Mucosa of rectum (tissue), 2 donors: ENCODE data around the gene CD22.

Source experiments
- H3K27ac ChIP-seq, 2 donors: one replicate each; pipeline ENCODE4 v1.7.0; 2013; ENCODE audit warnings: inconsistent platforms in 2 of 2, low read depth in 2 of 2, low read length in 2 of 2
- H3K27me3 ChIP-seq, 2 donors: one replicate each; pipeline ENCODE4 v1.7.0; 2013; ENCODE audit warnings: low read length in 2 of 2; ENCODE audit not compliant: control insufficient read depth in 2 of 2, insufficient read depth in 2 of 2
- H3K36me3 ChIP-seq, 2 donors: one replicate each; pipeline ENCODE4 v1.7.0; 2013; ENCODE audit warnings: low read length in 2 of 2; ENCODE audit not compliant: control insufficient read depth in 2 of 2, insufficient read depth in 2 of 2
- H3K4me1 ChIP-seq, 2 donors: one replicate each; pipeline ENCODE4 v1.7.0; 2013; ENCODE audit warnings: low read length in 2 of 2, mild to moderate bottlenecking in 1 of 2; ENCODE audit not compliant: control insufficient read depth in 2 of 2, insufficient read depth in 2 of 2
- H3K4me3 ChIP-seq, 2 donors: one replicate each; pipeline ENCODE4 v1.7.0; 2013; ENCODE audit warnings: low read length in 2 of 2
- H3K9ac ChIP-seq, 2 donors: one replicate each; pipeline ENCODE4 v1.7.0; 2013; ENCODE audit warnings: low read length in 2 of 2, low read depth in 1 of 2, mild to moderate bottlenecking in 1 of 2
- H3K9me3 ChIP-seq, 2 donors: one replicate each; pipeline ENCODE4 v1.7.0; 2013; ENCODE audit warnings: low read length in 2 of 2; ENCODE audit not compliant: control insufficient read depth in 2 of 2
- donor health status: healthy.
- donor health status: Normal muscosa, but diverticular disease.

Gene CD22

GRCh38 chr19:35327642-35328041 is 1.3 kb upstream of the CD22 start:
- Histone ChIP-seq H3K9ac (no peak overlapping the region), H3K36me3 (no peaks in the 10 kb centered on the region), H3K4me3 (no peak overlapping the region), H3K4me1 (no peaks in the 10 kb centered on the region), H3K27ac (no peak overlapping the region), H3K27me3 (peaks cover 0 to 4% of the 10 kb centered on the region in 2 donors), H3K9me3 (no peaks in the 10 kb centered on the region)

- Histone ChIP-seq H3K9ac (peak overlapping the region; percentile 26 to 41), H3K27ac (peak overlapping the region; percentile 29 to 48), H3K27me3 (peaks cover 0 to 5% of the 10 kb centered on the region in 2 donors), H3K9me3 (no peaks in the 10 kb centered on the region), H3K4me1 (no peaks in the 10 kb centered on the region), H3K36me3 (no peaks in the 10 kb centered on the region), H3K4me3 (peak overlapping the region in 1 of 2 donors; percentile 41)
Measured at GRCh38 chr19:35329323-35329722, 336 bp downstream of the CD22 start.

- no peaks in the 10 kb centered on the region for H3K36me3 ChIP-seq
- peaks cover 0 to 5% of the 10 kb centered on the region in 2 donors for H3K27me3 ChIP-seq
- no peaks in the 10 kb centered on the region for H3K9me3 ChIP-seq
- H3K27ac ChIP-seq = no peak overlapping the region
- no peaks in the 10 kb centered on the region for H3K4me1 ChIP-seq
- no peak overlapping the region for H3K4me3 ChIP-seq
- H3K9ac ChIP-seq = no peak overlapping the region
Measured at GRCh38 chr19:35330475-35330874, 1.5 kb downstream of the CD22 start.

GRCh38 chr19:35331551-35332214 is 2.7 kb downstream of the CD22 start:
- no peak overlapping the region for H3K4me3 ChIP-seq
- H3K27me3 ChIP-seq = peaks cover 0 to 5% of the 10 kb centered on the region in 2 donors
- H3K27ac ChIP-seq = no peak overlapping the region
- H3K9ac ChIP-seq = no peak overlapping the region
- no peaks in the 10 kb centered on the region for H3K9me3 ChIP-seq
- H3K36me3 ChIP-seq = no peaks in the 10 kb centered on the region
- H3K4me1 ChIP-seq = no peaks in the 10 kb centered on the region

GRCh38 chr19:35332817-35333216 is 3.8 kb downstream of the CD22 start:
- H3K27ac ChIP-seq = no peak overlapping the region
- no peak overlapping the region for H3K9ac ChIP-seq
- H3K4me3 ChIP-seq = no peak overlapping the region
- H3K4me1 ChIP-seq = no peaks in the 10 kb centered on the region
- H3K36me3 ChIP-seq = no peaks in the 10 kb centered on the region
- no peaks in the 10 kb centered on the region for H3K9me3 ChIP-seq
- H3K27me3 ChIP-seq = peaks cover 0 to 5% of the 10 kb centered on the region in 2 donors

GRCh38 chr19:35334144-35334753 is 5.3 kb downstream of the CD22 start:
- Histone ChIP-seq H3K9me3 (no peaks in the 10 kb centered on the region), H3K9ac (no peak overlapping the region), H3K36me3 (no peaks in the 10 kb centered on the region), H3K27ac (no peak overlapping the region), H3K27me3 (peaks cover 0 to 5% of the 10 kb centered on the region in 2 donors), H3K4me3 (no peak overlapping the region), H3K4me1 (no peaks in the 10 kb centered on the region)

GRCh38 chr19:35336166-35336955 is 7.4 kb downstream of the CD22 start:
- Histone ChIP-seq H3K27me3 (peaks cover 0 to 6% of the 10 kb centered on the region in 2 donors), H3K27ac (no peak overlapping the region)

GRCh38 chr19:35337097-35337983 is 8.4 kb downstream of the CD22 start:
- peaks cover 0 to 6% of the 10 kb centered on the region in 2 donors for H3K27me3 ChIP-seq
- H3K27ac ChIP-seq = no peak overlapping the region
- H3K4me1 ChIP-seq = no peaks in the 10 kb centered on the region
- H3K9me3 ChIP-seq = no peaks in the 10 kb centered on the region
- no peak overlapping the region for H3K9ac ChIP-seq
- H3K4me3 ChIP-seq = no peak overlapping the region
- no peaks in the 10 kb centered on the region for H3K36me3 ChIP-seq

More at GRCh38 chr19:35336166-35336955, 7.4 kb downstream of the CD22 start:
- no peak overlapping the region for H3K4me3 ChIP-seq
- H3K9me3 ChIP-seq = no peaks in the 10 kb centered on the region
- no peaks in the 10 kb centered on the region for H3K36me3 ChIP-seq
- H3K4me1 ChIP-seq = no peaks in the 10 kb centered on the region
- no peak overlapping the region for H3K9ac ChIP-seq

GRCh38 chr19:35337984-35338296 is 9.0 kb downstream of the CD22 start:
- Histone ChIP-seq H3K4me1 (no peaks in the 10 kb centered on the region), H3K27me3 (peaks cover 0 to 3% of the 10 kb centered on the region in 2 donors), H3K4me3 (no peak overlapping the region)

More at GRCh38 chr19:35337984-35338296, 9.0 kb downstream of the CD22 start:
- no peaks in the 10 kb centered on the region for H3K9me3 ChIP-seq
- no peak overlapping the region for H3K9ac ChIP-seq
- no peak overlapping the region for H3K27ac ChIP-seq
- H3K36me3 ChIP-seq = no peaks in the 10 kb centered on the region
